Measurements from ENCODE around the gene NINJ1.

Gene NINJ1, protein sequence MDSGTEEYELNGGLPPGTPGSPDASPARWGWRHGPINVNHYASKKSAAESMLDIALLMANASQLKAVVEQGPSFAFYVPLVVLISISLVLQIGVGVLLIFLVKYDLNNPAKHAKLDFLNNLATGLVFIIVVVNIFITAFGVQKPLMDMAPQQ

DNA sequence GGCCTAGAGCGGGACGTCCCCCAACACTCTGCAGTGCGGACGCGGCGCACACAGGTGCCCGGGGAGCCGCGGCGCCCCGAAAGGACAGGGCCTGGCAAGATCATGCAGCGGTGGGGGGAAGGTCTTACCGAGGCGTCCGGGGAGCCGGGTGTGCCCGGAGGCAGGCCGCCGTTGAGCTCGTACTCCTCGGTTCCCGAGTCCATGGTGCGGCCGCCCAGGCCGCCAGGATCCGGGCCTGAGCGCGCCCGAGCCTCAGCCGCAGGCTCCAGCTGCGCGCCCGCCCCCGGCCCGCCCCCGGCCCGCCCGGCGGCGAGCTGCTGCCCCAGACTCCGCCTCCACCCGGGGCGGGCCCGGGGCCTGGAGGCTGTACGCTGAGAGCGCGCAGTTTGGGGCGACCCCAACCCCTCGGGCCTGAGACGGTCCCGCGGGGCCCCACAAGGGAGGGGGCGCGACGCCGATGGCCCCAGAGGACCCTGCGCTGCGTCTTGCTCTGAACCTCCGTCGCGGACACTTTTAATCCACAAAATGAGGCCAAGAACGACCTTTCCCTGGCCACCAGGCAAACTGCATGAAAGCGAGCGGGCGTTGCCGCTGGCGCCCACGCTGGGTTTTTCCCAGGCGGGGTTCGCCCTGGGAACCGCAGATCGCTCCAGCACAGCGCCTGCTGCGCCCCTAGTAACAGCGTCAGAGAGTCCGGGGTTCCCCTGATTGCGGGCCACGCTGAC lies at the start of gene NINJ1:
NINJ1 (minus strand) TSS at position 237 of the 725 bp plus-strand sequence; CDS start at position 203, 34 bp downstream.
- ATAC-seq, result peak; percentile 82 to 88

DNA sequence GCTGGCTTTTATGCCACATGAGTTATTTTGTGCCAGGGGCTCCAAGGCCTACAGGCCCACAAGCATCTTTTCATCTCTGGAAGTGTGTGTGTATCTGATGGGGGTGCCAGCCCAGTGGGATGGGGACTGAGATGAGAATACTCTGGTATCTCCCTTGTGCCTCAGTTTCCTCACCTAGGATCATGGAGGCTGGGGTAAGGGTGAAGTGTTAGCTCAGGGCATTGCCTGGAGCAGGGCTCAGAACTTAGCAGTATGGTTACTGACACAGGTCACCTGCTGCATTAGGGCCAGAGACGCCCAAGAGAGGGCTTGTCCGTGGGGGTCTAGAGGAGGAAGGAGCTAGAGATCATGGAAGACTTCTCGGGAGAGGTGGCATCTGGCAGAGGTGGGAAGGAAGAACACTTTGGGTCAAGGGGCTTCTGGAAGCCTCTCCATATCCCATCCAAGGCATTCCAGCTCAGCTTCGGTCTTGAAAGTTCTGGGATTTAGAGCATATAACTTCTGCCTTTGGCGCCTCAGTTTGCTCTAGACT lies 49.1 kb upstream of the NINJ1 start:
- ATAC-seq, result no peak

DNA sequence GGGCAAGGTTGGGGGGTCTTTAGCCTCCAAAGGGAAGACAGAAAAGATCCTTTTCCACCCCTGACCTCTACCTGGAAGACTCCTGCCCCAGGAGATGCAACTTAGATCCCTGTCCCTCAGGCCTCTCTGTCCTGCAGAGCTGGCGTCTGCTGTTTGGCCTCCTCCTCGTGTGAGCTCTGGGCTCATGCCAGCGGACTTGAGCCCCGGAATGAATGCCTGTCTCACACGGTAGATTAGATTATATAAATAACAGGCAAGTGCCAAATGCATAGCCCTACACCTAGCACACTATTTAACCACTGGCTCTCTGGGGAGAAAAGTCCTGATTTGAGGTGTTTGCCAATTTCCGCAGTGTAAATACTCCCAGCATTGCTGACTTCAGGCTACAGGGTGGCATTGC lies 48.5 kb upstream of the NINJ1 start:
- no peak for ATAC-seq

DNA sequence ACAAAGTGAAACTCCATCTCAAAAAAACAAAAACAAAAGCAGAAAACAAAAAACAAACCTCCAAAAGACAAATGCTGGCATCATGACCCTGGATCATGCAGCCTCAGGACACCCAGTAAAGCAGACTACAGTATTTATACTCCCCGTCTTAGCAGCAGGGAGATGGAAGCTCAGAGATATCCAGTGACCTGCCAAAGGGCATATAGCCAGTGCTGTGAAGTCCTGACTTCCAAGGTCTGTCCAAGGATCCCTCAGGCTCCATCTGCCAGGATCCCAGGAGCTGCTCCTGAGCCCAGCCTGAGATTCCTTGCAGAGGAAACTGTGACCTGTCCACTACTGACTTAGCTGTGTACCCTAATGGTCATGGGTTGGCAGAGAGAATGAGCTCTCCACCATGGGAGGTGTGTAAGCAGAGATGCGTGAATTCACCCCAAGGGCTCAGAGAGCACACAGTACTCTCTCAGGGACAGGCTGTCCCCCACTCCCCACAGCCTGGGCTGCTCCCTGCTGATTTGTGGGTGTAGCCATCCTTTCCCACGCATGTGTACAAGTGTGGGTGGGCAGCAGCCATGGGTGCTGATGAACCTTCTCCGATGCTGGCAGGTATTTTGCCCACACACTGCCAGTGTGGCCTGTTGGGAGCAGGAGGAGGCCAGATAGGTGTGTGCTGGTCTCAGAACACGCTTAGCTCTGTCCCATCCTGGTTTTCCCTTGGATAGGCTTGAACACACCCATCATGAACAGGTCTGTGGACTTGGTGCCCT lies 47.8 kb upstream of the NINJ1 start:
- ATAC-seq, result no peak

DNA sequence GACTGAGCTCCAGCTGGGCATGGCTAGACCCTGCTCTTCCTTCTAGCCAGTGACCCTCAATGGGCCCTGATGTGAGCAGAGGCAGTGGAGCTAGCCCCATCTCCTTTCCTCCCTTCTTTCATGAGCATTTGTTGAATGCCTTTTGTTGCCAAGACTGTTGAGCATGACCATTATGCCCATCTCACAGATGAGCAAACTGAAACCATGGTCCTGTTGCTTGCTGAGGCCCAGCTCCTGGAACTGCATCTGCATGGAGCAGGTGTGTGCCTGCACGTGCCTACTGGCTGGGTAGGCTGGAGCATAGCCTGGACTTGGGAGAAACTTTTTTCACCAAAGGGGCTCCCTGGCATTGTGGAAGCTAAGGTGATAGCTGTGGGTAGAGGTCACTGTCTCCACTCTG lies 46.9 kb upstream of the NINJ1 start:
- ATAC-seq, result no peak

DNA sequence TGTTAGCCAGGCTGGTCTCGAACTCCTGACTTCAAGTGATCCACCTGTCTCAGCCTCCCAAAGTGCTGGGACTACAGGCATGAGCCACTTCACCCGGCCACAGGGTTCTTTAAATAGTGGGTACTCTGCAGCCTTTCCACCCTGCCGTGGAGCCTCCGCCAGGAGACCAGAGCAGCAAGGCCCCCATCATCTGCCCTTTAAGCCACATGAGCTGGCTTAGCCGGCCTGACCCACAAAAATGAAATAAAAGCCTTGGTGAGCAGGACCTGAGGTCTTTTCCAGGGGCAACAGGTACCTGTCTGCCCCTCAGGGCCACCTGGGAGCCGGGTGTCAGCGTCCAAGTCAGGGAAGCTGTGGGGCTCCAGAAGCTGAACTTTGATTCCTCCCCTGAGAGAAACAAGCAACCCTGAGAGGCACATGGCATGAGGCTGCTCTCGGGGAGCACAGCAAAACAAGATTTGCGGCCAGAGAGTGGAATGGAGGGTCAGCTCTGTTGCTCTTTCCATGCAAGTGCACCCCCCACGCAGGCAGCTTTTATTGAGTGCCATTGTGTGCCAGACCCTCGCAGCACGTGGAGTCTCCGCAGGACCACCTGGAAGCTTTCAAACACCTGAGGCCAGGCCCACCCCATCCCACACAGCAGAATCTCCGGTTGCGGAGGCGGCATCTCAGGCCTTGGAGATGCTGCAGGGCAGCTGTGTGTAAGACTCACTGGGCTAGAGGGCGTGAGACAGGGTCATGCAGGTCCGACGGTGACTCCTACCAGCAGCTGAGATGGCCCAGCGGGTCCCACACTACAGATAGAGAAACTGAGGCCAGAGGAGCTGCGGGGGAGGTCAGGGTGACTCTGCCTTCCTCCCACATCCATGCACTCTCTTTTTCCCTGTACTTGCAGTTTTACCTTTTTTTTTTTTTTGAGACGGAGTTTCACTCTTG lies 45.1 kb upstream of the NINJ1 start:
- no peak for ATAC-seq

DNA sequence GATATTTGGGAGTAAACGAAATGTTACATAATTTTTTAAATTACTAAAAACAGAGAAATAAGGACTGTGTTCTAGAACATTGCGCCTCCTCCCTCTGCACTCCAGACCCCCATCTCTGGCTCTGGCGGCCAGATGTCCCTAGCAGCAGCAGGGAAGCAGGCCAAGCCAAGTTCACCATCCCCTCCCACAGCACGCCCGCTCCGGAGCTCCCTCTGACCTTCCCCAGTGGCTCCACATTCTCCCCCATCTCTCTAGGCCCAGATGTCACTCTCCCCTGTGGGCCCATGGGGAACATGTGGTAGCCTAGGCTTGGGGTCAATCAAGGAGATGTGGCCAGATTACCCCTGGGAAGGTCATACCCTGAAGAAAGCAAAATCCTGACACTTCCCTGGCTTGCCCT lies 43.6 kb upstream of the NINJ1 start:
- no peak for ATAC-seq

DNA sequence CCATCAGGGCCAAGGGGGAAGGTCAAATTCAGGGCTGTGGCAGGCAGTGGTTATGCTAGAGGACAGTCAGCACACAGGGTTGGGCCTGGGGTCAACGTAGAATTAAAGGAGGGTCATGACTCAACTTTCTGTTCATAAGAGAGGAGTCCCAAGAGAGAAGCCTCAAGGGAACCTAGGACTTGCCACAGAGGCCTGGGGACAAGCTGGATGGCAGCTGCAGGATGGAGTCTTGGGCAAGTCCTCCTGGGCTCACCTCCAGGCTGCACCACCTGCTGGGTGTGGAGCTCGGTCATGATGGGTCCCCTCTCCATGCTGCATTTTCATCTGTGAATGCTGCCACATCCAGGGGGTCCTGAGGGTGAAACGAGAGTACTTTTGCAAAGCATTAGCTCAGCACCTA lies 40.9 kb upstream of the NINJ1 start:
- no peak for ATAC-seq

DNA sequence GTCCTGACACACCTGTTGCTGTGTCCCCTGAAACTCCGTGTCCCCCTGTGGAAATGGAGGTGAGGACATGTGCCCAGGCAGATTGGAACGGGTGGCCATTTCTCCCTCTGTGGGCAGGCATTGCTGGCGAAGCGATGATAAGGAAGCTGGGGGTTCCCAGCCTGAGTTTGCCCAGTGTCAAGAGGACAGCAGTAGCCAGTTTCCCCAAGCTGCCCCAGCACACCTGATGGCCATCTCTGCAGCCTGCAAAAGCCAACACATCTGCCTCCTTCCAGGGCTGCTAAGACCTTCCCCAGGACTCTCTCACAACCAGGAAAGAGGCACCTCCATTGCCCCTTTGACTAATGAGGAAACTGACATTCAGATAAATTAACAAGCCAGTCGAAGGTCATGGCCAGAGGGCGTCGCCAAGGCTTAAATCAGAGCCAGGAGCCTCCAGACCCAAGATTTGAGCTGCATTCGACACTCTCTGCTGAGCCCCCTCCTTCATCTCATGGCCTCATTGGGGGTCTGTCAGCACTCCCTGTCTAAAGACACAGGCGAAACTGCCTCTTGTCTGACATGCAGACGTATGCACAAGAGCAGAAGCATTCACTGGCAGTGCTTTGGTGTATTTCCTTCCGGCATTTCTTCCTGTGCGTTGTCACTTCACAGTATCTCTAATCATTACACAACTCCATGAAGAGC lies 39.5 kb upstream of the NINJ1 start:
- no peak for ATAC-seq

DNA sequence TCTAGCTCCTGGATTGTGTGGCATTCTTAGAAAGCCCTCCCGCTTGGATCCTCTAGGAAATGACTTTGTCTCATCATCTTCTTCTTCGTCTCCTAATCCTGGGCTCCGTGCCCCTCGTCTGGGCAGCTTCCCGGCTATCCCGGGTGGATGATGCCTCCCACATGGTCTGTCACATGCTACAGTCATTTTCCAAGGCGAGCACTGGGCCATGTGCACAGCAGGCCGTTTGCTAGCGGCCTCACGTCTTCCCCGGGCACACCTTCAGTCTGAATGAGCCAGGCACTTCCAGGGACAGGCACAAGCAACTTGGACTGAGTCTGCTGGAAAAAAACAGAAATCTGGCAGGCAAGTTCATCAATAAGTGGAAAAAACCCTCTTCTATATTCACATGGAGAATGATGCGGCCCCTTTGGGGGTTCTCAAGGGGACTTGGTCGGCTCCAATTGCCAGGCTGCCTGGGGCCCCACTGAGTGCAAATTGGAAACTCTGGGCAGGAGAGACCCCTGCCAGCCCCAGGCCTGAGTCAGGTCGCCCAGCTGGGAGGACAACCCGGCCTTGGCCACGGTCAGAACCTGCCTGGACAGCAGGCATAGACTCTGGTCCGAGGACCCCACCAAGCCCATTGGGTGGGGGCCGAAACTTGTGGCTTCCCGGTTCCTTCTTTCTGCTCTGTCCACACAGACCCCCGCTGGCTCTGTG lies 38.8 kb upstream of the NINJ1 start:
- ATAC-seq, result no peak

DNA sequence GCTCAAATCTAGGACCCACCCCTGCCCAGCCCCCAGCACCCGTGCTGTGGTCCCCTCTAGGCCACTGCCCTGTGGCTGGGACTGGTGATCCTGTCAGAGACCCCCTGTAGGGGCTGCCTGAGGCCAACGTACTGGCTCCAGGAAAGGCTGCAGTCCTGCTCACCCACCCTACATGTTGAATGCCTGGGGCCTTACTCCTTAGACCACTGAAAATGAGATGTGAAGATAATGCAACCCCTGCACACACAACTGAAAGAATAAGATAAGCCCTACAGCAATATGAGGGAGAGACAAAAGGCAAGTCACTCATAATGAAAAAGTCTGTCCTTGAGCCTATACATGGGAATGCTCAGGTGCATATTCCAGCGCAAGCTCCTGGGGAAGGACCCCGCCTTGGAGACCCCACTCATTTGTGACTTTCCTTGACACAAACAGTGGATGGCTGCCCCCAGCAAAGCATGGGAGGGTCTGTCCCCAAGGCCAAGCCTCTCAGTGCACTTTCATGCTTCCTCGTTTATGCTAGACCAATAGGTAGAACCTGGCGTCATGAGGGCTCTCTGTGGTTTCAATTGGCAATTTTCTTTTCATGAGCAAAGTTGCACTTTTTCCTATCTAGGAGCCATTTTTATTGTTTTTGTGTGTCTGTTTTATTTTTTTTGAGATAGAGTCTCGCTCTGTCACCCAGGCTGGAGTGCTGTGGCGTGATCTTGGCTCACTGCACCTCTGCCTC lies 37.4 kb upstream of the NINJ1 start:
- no peak for ATAC-seq

DNA sequence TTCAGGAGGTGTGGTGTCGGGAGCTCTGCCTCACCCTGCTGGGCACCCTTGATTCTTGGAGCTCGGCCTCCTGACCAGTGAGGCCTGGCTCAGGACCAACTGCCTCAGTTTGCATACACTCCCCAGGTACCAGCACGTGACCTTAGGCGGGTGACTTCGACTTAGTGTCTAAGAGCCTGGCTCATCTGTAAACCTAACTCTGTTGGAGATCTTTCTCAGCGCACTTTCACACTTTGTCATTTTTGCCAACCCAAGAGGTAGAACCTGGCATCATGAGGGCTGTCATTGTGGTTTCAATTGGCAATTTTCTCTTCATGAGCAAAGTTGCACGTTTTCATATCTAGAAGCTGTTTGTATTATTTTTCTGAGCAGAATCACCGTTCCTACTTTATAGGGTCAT lies 36.5 kb upstream of the NINJ1 start:
- no peak for ATAC-seq

DNA sequence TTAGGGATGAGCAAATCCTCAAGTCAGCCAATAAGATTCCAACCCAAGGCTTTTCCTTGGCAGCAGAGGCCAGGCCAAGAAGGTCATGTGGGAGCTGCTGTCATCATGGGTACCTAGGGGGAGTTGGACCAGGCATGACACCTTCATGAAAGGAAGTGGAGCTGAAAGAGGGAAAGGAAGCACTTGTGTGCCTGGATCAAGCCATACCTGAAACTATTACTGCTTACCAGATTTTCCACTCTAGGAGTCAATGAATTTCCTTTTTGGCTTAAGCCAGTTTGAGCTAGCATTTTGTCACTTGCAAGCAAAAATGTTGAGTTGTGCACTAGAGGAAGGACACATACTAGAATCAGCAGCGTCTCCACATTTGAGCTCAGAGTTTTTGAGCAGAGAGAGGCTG lies 35.4 kb upstream of the NINJ1 start:
- ATAC-seq, result no peak

DNA sequence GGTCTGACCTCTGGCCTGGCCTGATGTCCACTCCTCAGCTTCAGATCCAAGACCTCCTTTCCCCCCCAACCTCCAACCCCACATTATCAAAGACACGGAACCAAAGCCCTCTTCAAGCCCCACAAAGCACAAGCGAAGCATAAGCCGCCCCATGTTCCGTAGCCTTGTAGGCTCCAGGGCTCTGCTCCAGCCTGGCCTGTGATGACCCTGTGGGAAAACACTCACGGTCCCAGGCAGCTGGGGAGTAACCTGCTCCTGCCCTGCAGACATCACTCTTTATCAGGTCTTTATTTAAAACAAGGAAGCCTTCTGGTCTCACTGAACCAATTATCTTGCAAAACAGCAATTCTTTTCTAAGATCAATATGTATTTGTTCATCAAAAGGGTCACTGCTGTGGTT lies 34.5 kb upstream of the NINJ1 start:
- no peak for ATAC-seq

DNA sequence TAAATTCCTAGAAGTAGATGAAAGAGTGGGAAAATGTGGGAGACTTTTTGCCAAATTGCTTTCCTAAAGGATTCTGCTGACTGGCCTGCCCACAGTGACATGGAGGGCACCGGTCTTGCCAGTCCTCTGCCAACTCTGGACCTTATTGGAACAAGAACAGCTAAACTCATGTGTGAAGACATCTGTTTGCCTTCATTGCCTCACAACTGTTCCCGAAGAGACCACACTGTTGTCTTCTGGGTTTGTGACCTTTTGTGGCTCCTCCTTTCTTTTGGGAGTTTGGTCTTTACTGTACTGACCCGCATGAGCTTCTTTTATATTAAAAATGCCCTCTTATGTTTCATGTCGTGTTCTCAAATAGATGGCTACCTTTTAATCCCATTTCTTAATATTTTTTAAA lies 33.8 kb upstream of the NINJ1 start:
- ATAC-seq, result no peak

DNA sequence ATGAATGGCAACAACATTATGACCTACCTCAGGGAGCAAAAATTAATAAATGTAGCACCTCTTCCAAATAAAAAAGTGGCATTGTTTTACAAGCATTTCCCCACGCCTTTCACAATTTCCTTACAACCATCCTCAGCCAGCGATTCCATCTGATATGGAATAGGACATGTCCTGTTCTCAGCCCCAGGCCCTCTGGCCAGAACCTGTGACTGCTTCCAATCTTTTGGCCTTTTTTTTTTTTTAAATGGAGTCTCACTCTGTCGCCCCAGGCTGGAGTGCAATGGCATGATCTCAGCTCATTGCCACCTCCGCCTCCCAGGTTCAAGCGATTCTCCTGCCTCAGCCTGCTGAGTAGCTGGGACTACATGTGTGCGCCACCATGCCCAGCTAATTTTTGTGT lies 33.1 kb upstream of the NINJ1 start:
- ATAC-seq, result no peak

DNA sequence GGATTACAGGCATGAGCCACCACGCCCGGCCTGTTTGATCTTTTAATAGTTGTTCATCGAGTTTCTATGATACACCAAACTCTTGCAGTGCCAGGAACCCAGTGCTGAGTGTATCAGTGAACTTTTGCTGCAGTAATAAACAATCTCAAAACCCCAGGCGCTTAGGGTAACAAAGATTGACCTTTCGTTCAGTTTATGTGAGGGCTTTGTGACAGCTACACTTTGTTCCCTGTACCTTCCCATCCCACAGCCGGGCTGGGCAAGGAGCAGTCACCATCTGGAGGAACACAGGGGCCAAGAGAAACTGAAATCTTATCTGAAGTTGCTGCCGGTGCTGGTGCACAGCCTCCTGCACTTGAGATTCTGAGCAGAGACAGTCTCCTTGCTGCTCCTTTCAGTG lies 32.6 kb upstream of the NINJ1 start:
- no peak for ATAC-seq

DNA sequence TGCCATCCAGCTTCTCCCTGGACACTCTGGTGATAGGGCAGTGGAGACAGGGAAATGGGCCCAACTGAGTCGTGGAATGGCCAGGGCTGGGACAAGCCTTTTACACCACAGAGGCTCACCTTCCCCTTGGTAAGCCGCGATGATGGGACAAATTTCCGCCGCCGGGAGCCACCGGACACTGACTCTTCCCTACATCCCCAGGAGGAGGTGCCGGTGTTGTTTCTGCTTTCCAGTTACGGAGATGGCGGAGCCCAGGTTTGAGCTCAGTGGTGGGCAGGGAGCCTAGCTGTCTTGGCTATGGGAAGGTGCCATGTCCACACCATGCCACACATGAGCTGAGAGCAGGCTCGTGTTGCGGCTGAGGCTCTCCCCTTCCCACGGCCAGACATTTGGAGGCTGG lies 30.0 kb upstream of the NINJ1 start:
- no peak for ATAC-seq

DNA sequence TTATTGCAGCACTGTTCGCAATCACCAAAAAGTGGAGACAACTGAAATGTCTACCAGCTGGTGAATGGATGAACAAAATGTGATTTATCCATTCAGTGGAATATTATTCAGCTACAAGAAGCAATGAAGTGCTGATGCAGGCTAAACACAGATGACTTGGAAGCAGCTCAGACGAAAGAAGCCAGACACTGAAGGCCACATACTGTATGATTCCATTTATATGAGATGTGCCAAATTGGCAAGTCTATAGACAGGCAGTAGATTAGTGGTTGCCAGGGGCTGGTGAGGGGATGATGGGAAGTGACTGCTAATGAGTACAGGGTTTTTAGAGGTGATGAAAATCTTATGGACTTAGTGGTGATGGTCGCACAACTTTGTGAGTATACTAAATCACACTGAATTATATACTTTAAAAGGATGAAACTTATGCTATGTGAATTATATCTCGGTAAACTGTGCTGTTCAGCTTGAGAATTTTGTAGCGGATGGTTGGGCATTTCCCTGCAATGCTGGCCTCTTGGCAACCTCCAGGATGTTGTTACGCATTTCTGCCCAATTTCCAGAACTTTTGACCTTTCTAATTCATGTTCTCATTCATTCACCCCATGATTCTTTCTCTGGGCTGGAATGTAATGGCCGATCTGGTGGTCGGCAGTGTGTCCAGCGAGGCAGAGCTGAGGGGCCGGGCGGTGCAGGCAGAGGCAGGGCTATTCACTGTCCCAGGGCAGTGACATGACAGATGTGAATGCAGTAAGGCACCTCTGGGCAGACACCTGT lies 27.9 kb upstream of the NINJ1 start:
- no peak for ATAC-seq
